Erythroblast (primary cell): ENCODE results near the gene SETBP1.

Source experiments
- GATA1 ChIP-seq: IDR thresholded peaks from 2 replicates; pipeline ENCODE4 v1.6.1; 2011; ENCODE audit warnings: low read depth, mild to moderate bottlenecking, control low read depth, low read length, moderate library complexity
- POLR2A ChIP-seq: IDR thresholded peaks from 2 replicates; pipeline ENCODE4 v1.6.1; 2011; ENCODE audit warnings: mild to moderate bottlenecking, low read length

GRCh38 chr18:44938720-44939665 lies 258.3 kb downstream of the SETBP1 start:
- TF ChIP-seq POLR2A (no peak), GATA1 (no peak)
